ENCODE measurements around the gene CALU.

GRCh38 chr7:128770233-128770632 lies 31.1 kb downstream of the CALU start:
- TF ChIP-seq SP1 (IDR thresholded peaks at IDR 0.05), result no peak
- no peak for TF ChIP-seq HDGF (IDR thresholded peaks at IDR 0.05; ENCODE audit: borderline replicate concordance)
- no peak for TF ChIP-seq L3MBTL2 (conservative IDR thresholded peaks at IDR 0.05)
- no peak for TF ChIP-seq ARNT (IDR thresholded peaks at IDR 0.05)
- no peak for TF ChIP-seq BHLHE40 (IDR thresholded peaks at IDR 0.05; ENCODE audit: borderline replicate concordance)
- TF ChIP-seq ELF4 (IDR thresholded peaks at IDR 0.05), result no peak
- TF ChIP-seq FOXA1 (IDR thresholded peaks at IDR 0.05), result no peak
- TF ChIP-seq ZNF384 (IDR thresholded peaks at IDR 0.05), result no peak
- no peak for TF ChIP-seq SUZ12 (IDR thresholded peaks at IDR 0.05)
- TF ChIP-seq CTBP1 (IDR thresholded peaks at IDR 0.05; ENCODE audit: borderline replicate concordance), result no peak
- no peak for TF ChIP-seq FOXK2 (IDR thresholded peaks at IDR 0.05)
- no peak for TF ChIP-seq TARDBP (IDR thresholded peaks at IDR 0.05)
- no peak for TF ChIP-seq NFRKB (IDR thresholded peaks at IDR 0.05)
- no peak for TF ChIP-seq PKNOX1 (IDR thresholded peaks at IDR 0.05)
